HUDEP-2 (cell line): ENCODE measurements around the gene CDK6.

Experiments used
- DNase-seq, 76 experiments: peaks; one replicate each; lab custom pipeline; 2025; ENCODE audit not compliant: unreplicated experiment in 76 of 76; lab: John Stamatoyannopoulos, UW

Gene CDK6

DNA sequence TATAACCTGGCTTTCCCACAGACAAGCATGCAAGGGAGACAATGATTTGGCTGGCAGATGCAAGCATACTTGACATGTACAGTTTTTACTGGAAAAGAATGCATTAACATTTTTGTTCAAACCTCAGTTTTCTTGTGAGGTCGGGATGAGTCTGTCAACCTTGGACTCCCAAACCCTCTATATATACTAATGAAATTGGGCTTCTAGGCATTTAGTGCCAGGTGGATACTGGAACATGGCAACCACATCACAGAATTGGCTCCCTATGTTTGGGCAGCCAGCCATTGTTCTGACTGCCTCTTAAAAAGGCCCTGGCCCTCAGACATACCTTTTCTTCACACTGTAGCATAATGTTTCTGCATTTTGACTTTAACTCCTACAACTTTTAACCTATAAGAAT lies 39.1 kb downstream of the CDK6 start:
- no peak for DNase-seq

DNA sequence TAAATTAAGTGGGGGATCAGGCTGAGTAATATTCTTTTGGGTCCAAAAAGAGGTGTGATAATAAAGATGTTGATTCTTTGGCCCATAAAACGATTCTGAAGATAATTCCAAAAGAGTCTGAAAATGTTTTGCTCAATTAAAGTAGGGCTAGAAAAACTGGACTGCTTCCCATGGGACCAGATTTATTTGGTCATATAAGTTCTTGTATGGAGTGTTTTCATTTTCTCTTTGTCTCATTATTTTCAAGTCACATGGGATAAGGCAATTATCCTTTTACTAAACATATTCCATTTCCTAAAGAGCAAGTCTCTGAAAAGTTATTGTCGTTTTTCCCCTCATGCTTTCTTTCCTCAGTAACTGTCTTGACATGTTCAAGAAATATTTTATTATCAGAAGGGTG lies 41.5 kb downstream of the CDK6 start:
- DNase-seq = no peak

DNA sequence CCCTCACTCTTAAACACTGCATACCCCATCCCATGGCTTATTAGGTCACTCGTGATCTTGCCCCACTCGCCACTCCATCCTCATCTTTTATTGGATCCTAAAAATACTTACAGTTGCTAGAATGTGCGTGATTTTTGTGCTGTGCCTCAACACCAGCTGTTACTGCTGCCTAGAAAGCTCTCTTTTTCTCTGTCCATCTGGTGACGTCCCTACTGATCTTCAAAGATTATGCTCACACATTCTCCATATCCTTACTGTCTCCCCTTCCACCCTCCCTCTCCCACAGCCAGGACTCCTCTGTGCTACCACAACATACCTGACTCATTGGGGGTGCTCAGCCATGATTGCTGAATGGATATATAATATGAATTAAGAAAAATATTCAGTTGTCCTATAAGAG lies 42.0 kb downstream of the CDK6 start:
- no peak for DNase-seq

GRCh38 chr7:92793656-92794205 lies 42.6 kb downstream of the CDK6 start:
- no peak for DNase-seq

- DNase-seq = peak in 5 of 76 experiments; percentile 14 to 32 (median 27)
Measured at GRCh38 chr7:92790992-92791391, 45.4 kb downstream of the CDK6 start.

GRCh38 chr7:92788559-92789183 lies 47.7 kb downstream of the CDK6 start:
- DNase-seq = no peak

GRCh38 chr7:92785923-92786322 lies 50.5 kb downstream of the CDK6 start:
- no peak for DNase-seq

GRCh38 chr7:92784935-92785334 lies 51.4 kb downstream of the CDK6 start:
- no peak for DNase-seq

DNA sequence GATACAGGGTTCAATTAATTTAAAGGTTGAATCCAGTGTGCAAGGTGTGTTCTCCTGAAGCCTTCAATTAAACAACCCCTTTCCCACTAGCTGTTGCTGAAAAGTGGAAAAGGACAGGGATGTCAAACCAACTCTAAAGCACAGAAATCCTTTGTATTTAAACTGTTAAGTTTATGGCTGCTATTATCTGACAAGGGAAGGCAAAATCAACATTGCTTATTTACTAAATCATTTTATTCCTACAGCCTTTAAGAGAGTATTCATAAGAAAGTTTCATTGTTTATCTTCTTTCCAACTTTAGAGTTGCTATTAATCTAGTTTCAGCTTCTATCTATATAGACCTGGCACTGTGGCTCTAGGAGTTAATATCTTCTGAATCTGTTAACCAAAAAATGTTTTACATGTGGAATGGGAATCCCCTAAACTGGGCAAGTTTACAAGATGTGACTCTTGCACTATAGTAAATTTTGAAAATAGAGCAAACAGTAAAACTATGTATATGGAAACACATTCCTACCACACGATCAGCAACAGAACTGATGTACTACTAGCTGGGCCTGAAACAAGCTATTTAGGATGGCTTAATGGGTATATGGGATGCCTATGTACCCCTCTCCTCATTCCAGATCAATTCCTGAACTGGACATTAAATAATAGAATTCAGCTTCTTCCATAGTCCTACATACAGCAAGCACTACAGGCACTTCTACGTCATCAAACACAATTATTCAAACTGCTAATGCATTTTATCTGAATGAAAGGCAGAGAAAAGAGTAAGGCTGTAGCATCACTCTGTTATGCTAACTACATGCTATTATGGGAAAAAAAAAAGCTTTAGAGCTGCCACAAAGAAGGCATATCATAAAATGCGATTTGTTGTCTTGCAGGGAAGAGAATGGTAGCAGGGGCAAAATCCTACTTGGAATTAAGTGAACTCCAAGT lies 52.8 kb downstream of the CDK6 start:
- DNase-seq = no peak

GRCh38 chr7:92782855-92783254 lies 53.5 kb downstream of the CDK6 start:
- no peak for DNase-seq

- DNase-seq = no peak
Measured at GRCh38 chr7:92782236-92782635, 54.1 kb downstream of the CDK6 start.

GRCh38 chr7:92781117-92781720 lies 55.2 kb downstream of the CDK6 start:
- no peak for DNase-seq

- DNase-seq = peak in 1 of 76 experiments; percentile 7
Measured at GRCh38 chr7:92778972-92779371, 57.4 kb downstream of the CDK6 start.

- DNase-seq = no peak
Measured at GRCh38 chr7:92777993-92778392, 58.4 kb downstream of the CDK6 start.

GRCh38 chr7:92773808-92774207 lies 62.6 kb downstream of the CDK6 start:
- DNase-seq = no peak

- no peak for DNase-seq
Measured at GRCh38 chr7:92769844-92770243, 66.5 kb downstream of the CDK6 start.

- DNase-seq = no peak
Measured at GRCh38 chr7:92769394-92769699, 67.0 kb downstream of the CDK6 start.

GRCh38 chr7:92768501-92769393 lies 67.6 kb downstream of the CDK6 start:
- DNase-seq = no peak

GRCh38 chr7:92767437-92767836 lies 68.9 kb downstream of the CDK6 start:
- no peak for DNase-seq

GRCh38 chr7:92766461-92767003 lies 69.8 kb downstream of the CDK6 start:
- DNase-seq = no peak
